Measurements from ENCODE around the gene POLR1A.

The POLR1A gene

DNA sequence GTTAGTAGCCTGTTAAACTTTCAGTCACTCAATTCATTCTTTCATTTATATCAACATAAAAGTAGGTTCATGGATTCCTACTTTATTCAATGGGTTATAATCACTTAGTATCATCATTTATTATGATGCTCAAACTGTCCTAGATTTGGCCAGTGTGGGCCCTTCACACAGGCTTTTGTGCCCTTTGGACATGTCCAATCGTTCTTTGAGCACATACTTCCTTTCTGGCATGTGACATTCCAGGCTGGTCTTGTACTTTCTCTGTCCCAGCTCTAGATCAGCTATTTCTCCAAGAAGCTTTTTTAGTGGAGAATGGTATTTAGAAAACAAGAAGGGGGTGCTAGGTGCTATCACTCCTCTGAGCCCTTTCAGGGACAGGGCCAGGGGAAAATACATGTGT lies 11.5 kb downstream of the POLR1A start:
- no peak for DNase-seq

GRCh38 chr2:86087936-86088850 lies 17.5 kb downstream of the POLR1A start:
- no peak for DNase-seq

DNA sequence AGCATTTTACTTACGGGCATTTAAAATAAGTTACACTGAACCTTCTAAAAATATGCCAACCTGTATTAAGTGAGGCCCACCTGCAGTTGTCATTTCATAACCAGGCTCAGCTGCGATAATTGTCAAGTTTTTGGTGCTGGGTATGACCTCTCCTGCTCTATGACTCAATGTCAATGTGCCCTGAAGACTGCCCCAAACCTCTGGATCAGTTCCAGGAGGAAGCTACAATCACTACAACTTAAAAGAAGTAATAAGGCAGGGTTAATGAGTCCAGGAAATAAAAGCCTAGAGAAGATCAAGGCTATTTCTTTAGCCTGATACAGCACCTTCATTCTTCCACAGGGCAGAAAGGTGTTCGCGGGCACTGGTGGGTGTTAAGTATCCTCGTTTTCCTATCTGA lies 22.9 kb downstream of the POLR1A start:
- no peak for DNase-seq

- DNase-seq = no peak
These were observed 24.0 kb downstream of the POLR1A start for GRCh38 chr2:86081724-86082123.

GRCh38 chr2:86079981-86080911 lies 25.4 kb downstream of the POLR1A start:
- peak; percentile 5 for DNase-seq

DNA sequence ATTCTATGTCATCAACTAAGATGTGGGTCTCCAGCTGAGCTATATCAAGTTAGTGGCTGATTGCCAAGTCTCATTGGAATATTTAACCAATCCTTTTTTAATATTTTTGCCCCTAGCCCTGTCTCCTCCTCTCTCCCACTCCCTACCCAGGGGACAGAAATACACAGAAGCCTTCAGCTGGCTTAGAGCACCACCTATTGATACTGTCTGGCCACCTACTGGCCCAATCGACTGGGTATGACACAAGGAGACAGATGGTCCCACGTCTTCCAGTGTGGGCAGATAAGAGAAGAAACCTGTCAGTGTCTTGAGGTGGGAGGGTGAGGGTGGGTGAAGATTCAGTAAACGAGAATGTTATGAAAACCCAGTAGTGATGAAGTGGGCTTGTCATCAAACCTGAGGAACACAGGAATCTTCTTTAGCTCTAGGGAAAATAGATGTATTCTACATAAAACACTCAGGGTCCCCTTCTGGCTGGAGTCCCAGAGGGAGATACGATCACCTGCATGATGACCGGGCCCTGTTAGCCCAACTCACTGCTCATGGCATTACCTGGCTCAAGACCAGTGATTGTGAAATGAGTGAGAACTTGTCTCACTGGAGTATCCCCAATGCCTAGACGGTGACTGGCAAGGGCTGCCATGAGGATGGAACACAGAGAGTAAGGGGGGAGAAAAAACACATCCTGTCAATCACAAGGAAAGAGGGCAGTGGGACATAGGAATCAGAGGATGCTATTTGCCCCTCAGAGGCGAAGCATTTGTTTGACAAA lies 26.7 kb downstream of the POLR1A start:
- no peak for DNase-seq

DNA sequence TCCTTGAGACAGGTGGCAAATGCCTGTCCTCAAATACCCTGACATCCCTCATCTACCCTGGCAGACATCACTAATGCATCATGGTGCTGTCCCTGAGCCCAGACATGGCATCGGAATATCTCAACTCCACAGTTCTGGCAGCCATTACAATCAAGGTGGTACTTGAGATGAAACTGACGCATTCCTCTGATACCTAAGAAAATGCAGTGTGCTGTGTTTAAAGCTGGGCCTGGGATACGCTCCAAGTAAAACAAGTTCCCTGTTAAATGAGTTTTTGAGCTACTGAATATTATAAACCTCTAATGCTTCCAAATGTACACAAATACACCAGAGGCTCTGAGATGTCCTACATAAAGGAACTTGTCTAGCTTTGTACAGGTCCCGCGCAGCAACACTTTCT lies 29.8 kb downstream of the POLR1A start:
- no peak for DNase-seq

GRCh38 chr2:86074811-86075210 lies 30.9 kb downstream of the POLR1A start:
- DNase-seq = no peak

DNA sequence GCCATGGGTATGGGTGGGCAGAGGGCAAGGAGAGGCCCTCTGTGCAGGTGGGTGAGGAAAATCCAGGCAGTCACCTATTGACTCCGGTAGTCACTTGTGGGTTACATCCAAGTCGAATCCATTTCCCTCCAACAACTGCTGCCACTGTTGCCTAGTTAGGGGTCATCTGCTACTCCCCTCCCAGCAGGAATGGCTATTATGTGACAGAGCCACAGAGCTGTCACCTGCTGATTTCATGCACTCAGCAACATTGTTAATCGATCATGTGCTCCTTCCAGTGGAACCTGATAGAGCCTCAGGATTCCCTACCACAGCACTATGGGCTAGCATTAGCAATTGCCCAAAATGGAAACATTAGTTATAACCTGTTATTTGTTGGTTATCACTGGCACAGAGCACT lies 31.4 kb downstream of the POLR1A start:
- no peak for DNase-seq

GRCh38 chr2:86073225-86073624 lies 32.5 kb downstream of the POLR1A start:
- DNase-seq = no peak

DNA sequence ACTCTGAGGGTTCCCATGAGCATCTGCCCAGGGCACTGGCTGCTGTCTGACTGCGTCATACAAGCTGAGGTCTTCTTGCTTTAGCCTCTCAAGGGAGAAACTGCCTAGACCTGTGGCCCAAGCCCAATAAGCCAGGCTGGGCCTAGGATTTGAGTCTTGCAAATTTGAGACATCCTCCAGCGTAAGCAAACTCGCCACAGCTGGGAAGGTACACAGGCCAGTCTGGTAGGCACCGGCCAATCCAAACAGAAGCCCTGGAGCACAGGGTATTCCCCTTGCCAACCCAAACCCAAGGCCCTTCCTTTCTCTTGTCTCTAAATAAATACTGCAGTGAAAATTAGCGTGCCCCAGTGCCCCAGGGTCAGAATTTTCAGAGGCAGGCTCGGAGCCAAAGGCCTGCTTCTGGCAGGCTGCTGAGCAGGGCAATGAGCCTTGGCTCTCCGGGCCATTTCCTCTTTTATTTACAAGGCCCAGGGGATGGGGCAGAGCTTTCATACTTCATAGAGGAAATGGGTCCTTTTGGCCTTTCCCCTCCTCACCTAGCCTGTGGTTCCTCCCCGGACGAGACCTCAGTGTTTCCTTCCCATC lies 33.3 kb downstream of the POLR1A start:
- DNase-seq = no peak

DNA sequence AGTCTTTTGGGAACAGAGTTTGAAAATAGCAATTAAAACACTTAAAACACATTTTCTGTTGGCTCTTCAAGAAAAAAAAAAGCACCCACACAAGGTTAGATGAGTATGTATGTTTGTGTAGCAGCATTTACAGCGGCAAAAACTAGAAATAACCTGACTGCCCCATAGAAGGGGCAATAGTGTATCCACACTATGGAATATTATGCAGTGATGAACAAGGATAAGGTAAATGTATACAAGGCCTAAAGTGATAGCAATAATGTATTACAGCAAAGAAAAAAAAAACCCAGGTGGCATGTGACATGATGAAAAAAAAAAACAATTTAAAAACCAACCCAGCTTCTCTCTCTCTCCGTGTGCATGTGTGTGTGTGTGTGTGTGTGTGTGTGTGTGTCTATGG lies 34.8 kb downstream of the POLR1A start:
- DNase-seq = no peak

DNA sequence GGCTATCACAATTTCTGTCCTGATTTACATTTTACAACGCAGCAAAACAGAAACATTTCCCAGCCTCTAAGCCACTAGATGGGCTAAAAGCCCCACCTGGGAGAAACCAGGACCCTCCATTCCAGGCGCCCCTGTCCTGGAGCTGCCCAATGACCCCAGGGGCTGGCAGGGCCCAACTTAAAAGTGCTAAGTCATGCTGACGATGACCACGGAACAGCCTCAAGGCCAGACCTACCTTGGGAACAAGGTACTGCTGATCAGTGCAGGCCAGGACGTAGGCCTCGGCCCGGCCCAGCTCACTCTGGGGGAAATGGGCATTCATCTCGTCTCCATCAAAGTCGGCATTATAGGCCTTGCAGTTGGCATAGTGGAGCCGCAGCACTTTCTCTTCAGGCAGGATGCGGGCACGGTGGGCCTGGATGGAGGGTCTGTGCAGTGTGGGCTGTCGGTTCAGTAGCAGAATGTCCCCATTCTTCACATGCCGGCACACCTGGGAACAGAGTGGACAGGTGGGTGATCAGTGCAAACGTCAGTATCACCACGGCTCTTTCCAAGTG lies 35.8 kb downstream of the POLR1A start:
- no peak for DNase-seq

DNA sequence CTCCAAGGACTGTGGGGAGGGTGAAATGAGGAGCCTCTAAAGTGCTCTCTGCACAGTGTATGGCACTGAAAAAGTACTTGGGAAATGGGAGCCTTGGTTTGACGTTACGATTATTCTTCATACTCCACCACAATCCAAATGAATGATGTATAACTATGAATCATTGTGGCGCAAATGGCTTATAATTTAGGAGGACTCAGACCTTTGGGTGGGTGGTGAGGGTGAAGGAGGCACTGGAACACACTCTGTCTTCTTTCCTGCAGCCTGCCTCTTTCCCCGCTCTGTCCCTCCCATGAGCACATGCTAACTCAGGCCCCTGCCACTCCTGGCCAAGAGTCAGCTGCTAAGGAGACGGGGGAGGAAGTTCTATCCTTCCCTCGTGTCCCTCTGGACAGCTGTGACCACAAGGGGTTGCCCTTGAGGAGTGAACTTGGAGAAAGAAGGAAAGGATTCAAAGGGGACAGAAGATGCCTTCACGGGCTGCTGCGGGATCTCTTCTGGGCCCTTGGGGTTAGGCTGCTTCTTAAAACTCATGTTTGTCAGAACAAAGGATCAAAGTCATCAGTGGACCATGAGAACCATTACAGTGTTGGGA lies 36.5 kb downstream of the POLR1A start:
- no peak for DNase-seq

- no peak for DNase-seq
These were observed 37.0 kb downstream of the POLR1A start for GRCh38 chr2:86068648-86069047.

DNA sequence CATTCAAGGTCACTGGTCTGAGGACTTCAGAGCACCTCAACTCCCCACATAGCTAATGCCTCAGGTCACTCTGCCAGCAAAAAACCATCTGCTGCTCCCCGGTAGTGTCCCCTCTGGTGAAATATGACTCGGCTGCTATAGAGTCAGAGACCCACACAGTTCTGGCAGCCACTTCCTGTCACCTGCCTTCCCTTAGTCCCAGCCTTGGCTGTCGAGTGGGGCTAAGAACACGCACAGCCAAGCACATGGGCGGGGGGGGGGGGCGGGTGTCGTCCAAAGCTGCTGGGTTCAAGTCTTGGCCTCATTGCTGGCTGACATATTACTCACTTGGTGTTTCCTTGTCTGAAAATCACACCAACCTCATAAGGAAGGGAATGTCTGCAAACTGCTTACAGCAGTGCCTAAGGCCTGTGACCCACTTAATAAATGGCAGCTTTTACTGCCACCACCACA lies 37.5 kb downstream of the POLR1A start:
- DNase-seq = no peak

- no peak for DNase-seq
These were observed 38.8 kb downstream of the POLR1A start for GRCh38 chr2:86066915-86067314.

- DNase-seq = no peak
These were observed 39.6 kb downstream of the POLR1A start for GRCh38 chr2:86066007-86066578.

- DNase-seq = no peak
These were observed 40.2 kb downstream of the POLR1A start for GRCh38 chr2:86065512-86065911.

- no peak for DNase-seq
These were observed 41.7 kb downstream of the POLR1A start for GRCh38 chr2:86064006-86064405.

DNA sequence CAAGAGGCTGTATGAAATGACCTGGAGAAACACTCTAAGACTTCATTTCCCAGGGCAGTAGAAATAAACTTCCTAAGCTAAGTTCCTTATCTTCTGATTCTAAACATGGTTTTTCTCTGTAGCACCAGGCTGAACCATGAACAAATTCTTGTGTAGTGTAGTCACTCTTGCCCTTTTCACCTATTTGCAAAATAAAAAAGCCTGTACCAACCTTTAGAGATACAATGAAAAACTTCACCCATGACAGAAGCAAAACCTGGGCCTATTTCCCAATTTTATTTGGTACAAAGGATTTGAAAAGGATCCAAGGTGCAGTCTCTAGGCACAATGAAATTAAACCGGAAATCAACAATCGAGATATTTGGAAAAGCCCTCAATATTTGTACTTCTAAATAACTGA lies 43.6 kb downstream of the POLR1A start:
- no peak for DNase-seq

All from NCI-H774 (cell line).